Measurements from ENCODE around the gene COMMD4.
"Not testable (repeated sequence)": the region's sequence is repeated elsewhere in the genome, so short reads cannot be mapped to it uniquely, and the experiment has no call there.

The COMMD4 gene

DNA sequence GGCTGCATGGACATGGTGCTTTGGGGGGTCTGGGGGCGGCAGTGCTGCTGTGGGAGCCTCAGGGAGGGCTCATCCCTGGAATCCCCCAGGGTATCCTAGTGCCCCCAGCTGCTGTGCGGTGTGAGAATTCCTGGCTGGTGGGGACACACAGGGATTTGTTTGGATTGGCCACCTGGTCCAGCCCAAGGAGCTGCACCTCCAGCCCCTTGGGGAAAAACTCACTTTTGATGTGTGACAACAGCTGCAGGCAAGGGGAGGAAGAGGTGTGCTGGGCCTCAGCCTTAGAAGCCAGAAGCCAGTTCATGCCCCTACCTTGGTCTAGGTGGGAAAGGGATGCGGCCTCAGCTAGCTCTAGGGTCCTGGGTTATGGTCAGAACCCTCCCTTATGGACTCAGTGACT, 8.4 kb upstream of the COMMD4 start:
- no peak for DNase-seq (ENCODE audit: extremely low read depth, low read depth)
- no peak for TF ChIP-seq CTCF (IDR thresholded peaks at IDR 0.05; ENCODE audit: low read depth, low read length)

GRCh38 chr15:75328493-75329314, 7.2 kb upstream of the COMMD4 start:
- no peak for DNase-seq (ENCODE audit: extremely low read depth, low read depth)

DNA sequence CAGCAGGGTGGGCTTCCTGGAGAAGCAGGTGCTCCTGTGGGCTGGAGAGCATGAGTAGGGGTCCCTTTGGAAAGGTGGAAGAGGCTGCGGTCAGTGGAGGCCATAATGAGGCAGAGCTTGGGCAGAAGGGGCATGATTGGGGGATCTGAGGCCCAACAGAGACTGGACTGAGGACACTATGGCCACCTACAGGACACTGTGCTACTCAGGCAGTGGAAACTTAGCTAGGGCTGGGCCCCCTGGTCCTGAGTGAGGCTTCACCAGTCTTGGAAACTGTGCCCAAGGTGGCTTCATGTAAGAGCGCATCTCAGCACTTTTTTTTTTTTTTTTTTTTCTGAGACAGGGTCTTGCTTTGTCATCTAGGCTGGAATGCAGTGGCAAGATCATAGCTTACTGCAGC, 6.3 kb upstream of the COMMD4 start:
- no peak for DNase-seq (ENCODE audit: extremely low read depth, low read depth)
- TF ChIP-seq CTCF (IDR thresholded peaks at IDR 0.05; ENCODE audit: low read depth, low read length), result no peak

More at GRCh38 chr15:75328493-75329314, 7.2 kb upstream of the COMMD4 start:
- TF ChIP-seq CTCF (IDR thresholded peaks at IDR 0.05; ENCODE audit: low read depth, low read length), result no peak

DNA sequence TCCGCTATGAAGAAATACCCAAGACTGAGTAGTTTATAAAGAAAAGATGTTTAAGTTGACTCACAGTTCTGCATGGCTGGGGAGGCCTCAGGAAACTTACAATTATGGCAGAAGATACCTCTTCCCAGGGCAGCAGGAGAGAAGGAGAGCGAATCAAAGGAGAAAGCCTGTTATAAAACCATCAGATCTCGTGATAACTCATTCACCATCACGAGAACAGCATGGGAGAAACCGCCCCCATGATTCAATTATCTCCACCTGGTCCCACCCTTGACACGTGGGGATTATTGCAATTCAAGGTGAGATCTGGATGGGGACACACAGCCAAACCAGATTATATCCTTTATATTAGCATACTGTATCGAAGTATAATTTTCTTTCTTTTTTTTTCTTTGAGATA, 3.8 kb upstream of the COMMD4 start:
- DNase-seq (ENCODE audit: extremely low read depth, low read depth), result not testable (repeated sequence)

- not testable (repeated sequence) for DNase-seq (ENCODE audit: extremely low read depth, low read depth)
Observed at GRCh38 chr15:75333654-75334419, 2.0 kb upstream of the COMMD4 start.

GRCh38 chr15:75335313-75335704, 554 bp upstream of the COMMD4 start:
- TF ChIP-seq CTCF (IDR thresholded peaks at IDR 0.05; ENCODE audit: low read depth, low read length), result no peak

DNA sequence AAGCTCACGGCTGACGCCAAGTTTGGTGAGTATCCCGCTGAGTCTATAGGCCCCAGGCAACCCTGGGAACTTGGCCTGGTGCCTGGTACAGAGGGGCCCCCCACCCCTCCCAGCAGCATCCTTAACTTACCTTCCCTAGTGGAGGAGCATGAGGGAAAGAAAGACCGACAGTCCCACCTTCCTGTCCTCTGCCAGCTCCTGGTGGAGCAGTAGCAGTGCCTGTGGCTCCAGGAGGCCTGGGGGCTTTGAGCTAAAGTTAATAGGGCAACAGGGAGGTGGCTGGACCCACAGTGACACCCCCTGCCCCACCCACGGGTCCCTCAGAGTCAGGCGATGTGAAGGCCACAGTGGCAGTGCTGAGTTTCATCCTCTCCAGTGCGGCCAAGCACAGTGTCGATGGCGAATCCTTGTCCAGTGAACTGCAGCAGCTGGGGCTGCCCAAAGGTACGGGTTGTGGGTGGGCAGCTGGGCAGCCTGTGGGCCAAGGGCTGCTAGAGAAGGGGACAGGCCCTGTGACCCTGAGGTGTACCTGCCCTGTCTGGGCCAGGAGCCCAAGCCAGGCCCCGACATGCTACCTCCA, 2.9 kb downstream of the COMMD4 start:
- TF ChIP-seq CTCF (IDR thresholded peaks at IDR 0.05; ENCODE audit: low read depth, low read length), result no peak
- no peak for DNase-seq (ENCODE audit: extremely low read depth, low read depth)

More at GRCh38 chr15:75335313-75335704, 554 bp upstream of the COMMD4 start:
- DNase-seq (ENCODE audit: extremely low read depth, low read depth), result no peak

- TF ChIP-seq CTCF (IDR thresholded peaks at IDR 0.05; ENCODE audit: low read depth, low read length), result no peak
- no peak for DNase-seq (ENCODE audit: extremely low read depth, low read depth)
Observed at GRCh38 chr15:75339531-75340240, 3.8 kb downstream of the COMMD4 start.
